A549 (cell line): ENCODE data around the gene CAMTA1. TPM values are rescaled to one million over a fixed set of nuclear protein-coding genes. Genes with fewer than 3 reads are reported as not detected.

Experiments
- ATAC-seq, 2 experiments: fragments of 200-7000 bp in 1 of 2; fragments of >200 bp in 1 of 2; cut with Nextera tagmentation in 1 of 2; cut with Tn5 transposase in 1 of 2; 3 replicates each; pipeline versions ENCODE4 v1.8.0 to v1.9.1; 2018 to 2020; ENCODE audit warnings: mild to moderate bottlenecking in 1 of 2, moderate library complexity in 1 of 2
- CTCF ChIA-PET: fragments of 300-600 bp; sonication (Branson Sonifier 250); formaldehyde crosslinking; extraction: SDS; loops from one replicate; lab custom pipeline; 2021; ENCODE audit warnings: antibody characterized with exemption, inconsistent platforms; lab: Yijun Ruan, JAX
- POLR2A ChIA-PET: fragments of 350-600 bp; formaldehyde crosslinking; extraction: SDS; loops from one replicate; lab custom pipeline; 2021; ENCODE audit warnings: antibody characterized with exemption, inconsistent platforms; lab: Yijun Ruan, JAX
- DNase-seq, 2 experiments: peaks; one replicate each; pipeline versions ENCODE4 v3.0.0 to v3.0.0-alpha.2; 2011 to 2016; ENCODE audit warnings: low read depth in 1 of 2, low spot score in 1 of 2
- FAIRE-seq: peaks from 2 replicates; lab custom pipeline; 2011; peaks lifted over from hg19 to GRCh38; lab: Jason Lieb, UNC
- H3K27ac ChIP-seq, 2 experiments: fragments of >200 bp; sonication (Bioruptor Twin); formaldehyde crosslinking; 3 replicates each; pipeline ENCODE4 v1.5.1; 2016 to 2017
- H3K4me1 ChIP-seq: fragments of >200 bp; sonication (Bioruptor Twin); formaldehyde crosslinking; 3 replicates; pipeline ENCODE4 v1.6.1; 2016
- H3K4me2 ChIP-seq: fragments of >200 bp; sonication (Bioruptor Twin); formaldehyde crosslinking; 3 replicates; pipeline ENCODE4 v1.6.1; 2016
- H3K4me3 ChIP-seq: fragments of >200 bp; sonication (Bioruptor Twin); formaldehyde crosslinking; 3 replicates; pipeline ENCODE4 v1.5.1; 2016
- H3K9me3 ChIP-seq: fragments of >200 bp; sonication (Bioruptor Twin); formaldehyde crosslinking; 3 replicates; pipeline ENCODE4 v1.6.1; 2016
- CBX8 ChIP-seq: fragments of 200-600 bp; sonication (generic); IDR thresholded peaks from 2 replicates; pipeline ENCODE4 v1.6.1; 2016
- CEBPB ChIP-seq, 2 experiments: fragments of >200 bp in 1 of 2; sonication (Bioruptor Twin) in 1 of 2; formaldehyde crosslinking in 1 of 2; IDR thresholded peaks; 2 replicates each; pipeline ENCODE4 v1.6.1; 2012 to 2016
- EHF ChIP-seq: fragments of 250-450 bp; sonication (Bioruptor Pico); IDR thresholded peaks from 2 replicates; pipeline ENCODE4 v1.5.0; 2020; ENCODE audit warnings: mild to moderate bottlenecking
- FOSB ChIP-seq: fragments of 250-450 bp; sonication (Bioruptor Pico); IDR thresholded peaks from 2 replicates; pipeline ENCODE4 v1.5.0; 2020; ENCODE audit warnings: mild to moderate bottlenecking, moderate library complexity
- FOSL2 ChIP-seq, 2 experiments: fragments of 450-650 bp in 1 of 2; fragments of >200 bp in 1 of 2; sonication (Bioruptor Twin) in 1 of 2; formaldehyde crosslinking; IDR thresholded peaks; 2 replicates each; pipeline versions ENCODE4 v1.5.0 to v1.6.1; 2016 to 2020; ENCODE audit warnings: mild to moderate bottlenecking in 1 of 2, moderate library complexity in 1 of 2
- FOXS1 ChIP-seq: fragments of 250-450 bp; sonication (Bioruptor Pico); IDR thresholded peaks from 2 replicates; pipeline ENCODE4 v1.5.0; 2020; ENCODE audit warnings: mild to moderate bottlenecking, moderate library complexity
- HEYL ChIP-seq: fragments of 250-450 bp; sonication (Bioruptor Pico); IDR thresholded peaks from 2 replicates; pipeline ENCODE4 v1.8.0; 2021; ENCODE audit warnings: mild to moderate bottlenecking, moderate library complexity
- JUNB ChIP-seq: fragments of >200 bp; sonication (Bioruptor Twin); formaldehyde crosslinking; IDR thresholded peaks from 2 replicates; pipeline ENCODE4 v1.6.1; 2016
- KDM1A ChIP-seq: fragments of 200-600 bp; sonication (generic); IDR thresholded peaks from 2 replicates; pipeline ENCODE4 v1.6.1; 2016; ENCODE audit warnings: low read depth, mild to moderate bottlenecking
- KDM5A ChIP-seq: fragments of 200-600 bp; sonication (generic); IDR thresholded peaks from 2 replicates; pipeline ENCODE4 v1.6.1; 2016; ENCODE audit warnings: antibody characterized with exemption, mild to moderate bottlenecking
- MAFK ChIP-seq: fragments of 450-650 bp; IDR thresholded peaks from 2 replicates; pipeline ENCODE4 v1.6.1; 2014; ENCODE audit not compliant: partially characterized antibody
- MAZ ChIP-seq: fragments of 150-350 bp; IDR thresholded peaks from 2 replicates; pipeline ENCODE4 v1.6.1; 2014; ENCODE audit warnings: antibody characterized with exemption, low read depth, low read length, borderline replicate concordance
- MYC ChIP-seq: IDR thresholded peaks from 2 replicates; pipeline ENCODE4 v1.6.1; 2012; ENCODE audit warnings: mild to moderate bottlenecking, inconsistent platforms, low read length, improper control_type of control experiment, borderline replicate concordance
- REST ChIP-seq: fragments of 200-600 bp; sonication (generic); IDR thresholded peaks from 2 replicates; pipeline ENCODE4 v1.6.1; 2016; ENCODE audit warnings: antibody characterized with exemption, mild to moderate bottlenecking, moderate library complexity
- SMC3 ChIP-seq: fragments of >200 bp; sonication (Bioruptor Twin); formaldehyde crosslinking; IDR thresholded peaks from 3 replicates; pipeline ENCODE4 v1.6.1; 2018; ENCODE audit warnings: inconsistent platforms
- TFCP2L1 ChIP-seq: fragments of 250-450 bp; sonication (Bioruptor Pico); IDR thresholded peaks from 2 replicates; pipeline ENCODE4 v1.5.0; 2021; ENCODE audit warnings: mild to moderate bottlenecking
- ZC3H11A ChIP-seq: fragments of 450-650 bp; IDR thresholded peaks from 2 replicates; pipeline ENCODE4 v1.6.1; 2014; ENCODE audit warnings: antibody characterized with exemption, mild to moderate bottlenecking
- WGBS: methylation state at CpG from one replicate; pipeline ENCODE4 v1.1.6; 2017; ENCODE audit errors: missing lambda C conversion rate; 5-methylcytosine and 5-hydroxymethylcytosine counted together
- polyA plus RNA-seq, 4 experiments: library from polyadenylated mRNA; depleted of rRNA in 3 of 4; stranded (reverse); fragments of >200 nt; fragmentation: RNase III in 1 of 4; extraction: RNeasy Plus Mini Kit Qiagen cat#74134 plus additional on column Dnase treatment in 1 of 4; gene quantifications; 2 replicates in 3 of 4; 3 replicates in 1 of 4; pipeline ENCODE4 v1.2.3, GENCODE V29; 2011 to 2017
- TF ChIP-seq, protein P1 (sequence below): fragments of >200 bp; sonication (Bioruptor Twin); formaldehyde crosslinking; IDR thresholded peaks from 3 replicates; pipeline ENCODE4 v1.5.1; 2016
- TF ChIP-seq, protein P2 (sequence below): fragments of 150-350 bp; IDR thresholded peaks from 2 replicates; pipeline ENCODE4 v1.6.1; 2014; ENCODE audit warnings: low read depth, mild to moderate bottlenecking, low read length
- TF ChIP-seq, protein P3 (sequence below): fragments of 450-650 bp; IDR thresholded peaks from 2 replicates; pipeline ENCODE4 v1.6.1; 2014; ENCODE audit warnings: antibody characterized with exemption

Gene CAMTA1
- polyA plus RNA-seq, 2 of the 4 experiments (the other 2 are of a cell fraction), result 58.8 to 75.0 TPM

DNA sequence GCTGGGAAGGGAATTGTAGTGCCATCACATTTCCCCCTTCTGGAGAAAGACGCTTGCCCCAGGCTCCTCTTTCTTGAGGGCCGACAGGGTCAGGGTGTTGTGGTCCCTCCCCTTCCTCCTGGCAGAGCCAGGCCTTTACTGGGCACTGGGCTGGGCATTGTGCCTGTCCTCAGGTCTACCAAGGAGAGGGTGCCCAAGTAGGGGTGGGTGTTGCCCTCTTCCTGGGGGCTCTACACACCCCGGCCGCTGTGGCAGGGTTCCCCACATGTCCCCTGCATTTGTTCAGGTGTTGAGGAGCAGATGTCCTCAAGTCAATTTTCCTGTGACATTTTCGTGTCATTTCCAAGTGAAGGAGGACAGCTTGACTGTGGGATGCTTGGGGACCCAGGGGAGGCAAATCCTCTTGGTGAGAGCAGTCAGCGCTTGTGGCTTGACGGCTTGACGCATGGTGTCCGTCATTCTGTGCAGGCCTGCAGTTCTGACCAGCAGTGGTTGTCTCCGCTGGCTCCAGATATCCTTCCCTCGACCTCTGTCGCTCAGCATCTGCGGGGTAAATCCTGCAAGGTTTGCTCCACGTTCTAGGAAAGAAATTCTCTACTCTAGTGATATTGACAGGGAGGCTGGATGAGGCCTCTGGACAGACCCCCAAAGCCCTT is 804.0 kb downstream of the CAMTA1 start (continued):
- TF ChIP-seq, protein P1, sequence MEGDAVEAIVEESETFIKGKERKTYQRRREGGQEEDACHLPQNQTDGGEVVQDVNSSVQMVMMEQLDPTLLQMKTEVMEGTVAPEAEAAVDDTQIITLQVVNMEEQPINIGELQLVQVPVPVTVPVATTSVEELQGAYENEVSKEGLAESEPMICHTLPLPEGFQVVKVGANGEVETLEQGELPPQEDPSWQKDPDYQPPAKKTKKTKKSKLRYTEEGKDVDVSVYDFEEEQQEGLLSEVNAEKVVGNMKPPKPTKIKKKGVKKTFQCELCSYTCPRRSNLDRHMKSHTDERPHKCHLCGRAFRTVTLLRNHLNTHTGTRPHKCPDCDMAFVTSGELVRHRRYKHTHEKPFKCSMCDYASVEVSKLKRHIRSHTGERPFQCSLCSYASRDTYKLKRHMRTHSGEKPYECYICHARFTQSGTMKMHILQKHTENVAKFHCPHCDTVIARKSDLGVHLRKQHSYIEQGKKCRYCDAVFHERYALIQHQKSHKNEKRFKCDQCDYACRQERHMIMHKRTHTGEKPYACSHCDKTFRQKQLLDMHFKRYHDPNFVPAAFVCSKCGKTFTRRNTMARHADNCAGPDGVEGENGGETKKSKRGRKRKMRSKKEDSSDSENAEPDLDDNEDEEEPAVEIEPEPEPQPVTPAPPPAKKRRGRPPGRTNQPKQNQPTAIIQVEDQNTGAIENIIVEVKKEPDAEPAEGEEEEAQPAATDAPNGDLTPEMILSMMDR, result no peak
- TF ChIP-seq TFCP2L1, result no peak

DNA sequence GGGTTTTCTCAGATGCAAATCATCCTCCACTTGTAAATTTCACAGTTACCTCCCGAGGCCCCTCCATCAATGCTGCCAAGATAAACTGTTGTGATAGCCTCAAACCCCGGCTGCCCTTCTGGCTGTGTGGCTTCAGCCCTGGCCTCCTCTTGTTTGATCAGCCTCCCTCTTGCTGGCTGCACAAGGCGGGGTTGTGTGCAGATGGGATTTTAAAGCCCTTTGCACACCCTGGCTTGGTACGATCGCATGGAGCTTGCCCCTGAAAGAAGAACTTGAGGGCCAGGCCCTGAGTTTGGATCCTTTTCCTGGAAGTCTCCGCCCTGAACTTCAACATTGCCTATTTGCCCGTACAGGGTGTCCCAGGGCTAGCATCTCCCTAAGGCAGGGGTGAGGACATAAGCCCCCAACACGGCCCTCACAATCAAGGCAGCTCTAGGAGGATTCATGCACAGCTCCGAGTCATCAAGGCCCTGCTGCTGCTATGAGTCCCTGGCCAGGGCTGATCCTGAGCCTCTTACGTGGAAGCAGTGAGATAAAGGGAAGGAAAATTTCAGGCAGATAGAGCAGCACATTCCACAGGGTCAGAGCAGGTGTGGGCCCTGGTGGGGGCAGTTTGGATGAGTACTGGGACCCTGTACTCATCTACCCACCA is 804.6 kb downstream of the CAMTA1 start:
- H3K27ac ChIP-seq, result no peak overlapping the region; a peak in 1 of 6 replicates
- 77% methylated on average over 7 of the region's 10 CpGs for WGBS
- CTCF ChIA-PET, result no interaction called here
- no peak overlapping the region for H3K4me3 ChIP-seq
- no peaks in the 10 kb centered on the region for H3K4me1 ChIP-seq
- ATAC-seq, result no peak
- no peak for DNase-seq
- POLR2A ChIA-PET, result no interaction called here
- FAIRE-seq, result no peak
- H3K9me3 ChIP-seq, result no peaks in the 10 kb centered on the region
- no peak overlapping the region for H3K4me2 ChIP-seq
- TF ChIP-seq, protein P2, sequence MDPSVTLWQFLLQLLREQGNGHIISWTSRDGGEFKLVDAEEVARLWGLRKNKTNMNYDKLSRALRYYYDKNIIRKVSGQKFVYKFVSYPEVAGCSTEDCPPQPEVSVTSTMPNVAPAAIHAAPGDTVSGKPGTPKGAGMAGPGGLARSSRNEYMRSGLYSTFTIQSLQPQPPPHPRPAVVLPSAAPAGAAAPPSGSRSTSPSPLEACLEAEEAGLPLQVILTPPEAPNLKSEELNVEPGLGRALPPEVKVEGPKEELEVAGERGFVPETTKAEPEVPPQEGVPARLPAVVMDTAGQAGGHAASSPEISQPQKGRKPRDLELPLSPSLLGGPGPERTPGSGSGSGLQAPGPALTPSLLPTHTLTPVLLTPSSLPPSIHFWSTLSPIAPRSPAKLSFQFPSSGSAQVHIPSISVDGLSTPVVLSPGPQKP, result no peak
- TF ChIP-seq FOSL2 (IDR thresholded peaks at IDR 0.05) (no peak), FOSL2 (CRISPR knock-in tag; IDR thresholded peaks at IDR 0.05) (no peak), KDM5A (no peak), CBX8 (no peak), MAFK (no peak)

DNA sequence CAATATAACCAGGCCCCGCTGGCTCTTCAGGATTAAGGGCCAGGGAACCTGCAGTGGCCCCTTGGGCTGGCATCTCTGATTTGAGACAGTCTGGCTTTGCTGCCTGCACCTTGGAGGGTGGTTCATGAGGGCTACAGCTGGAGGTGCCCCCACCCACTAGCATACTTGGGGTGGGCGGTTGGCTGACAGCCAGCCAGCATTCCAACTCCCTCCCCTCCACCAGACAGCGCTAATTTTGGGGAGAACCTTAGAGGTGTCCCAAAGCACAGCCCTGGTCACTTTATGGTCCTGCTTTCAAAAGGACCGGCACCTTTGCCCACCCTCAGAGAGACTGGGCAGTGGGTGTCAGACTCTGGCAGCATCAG is 805.2 kb downstream of the CAMTA1 start:
- DNase-seq (no peak), ATAC-seq (no peak), FAIRE-seq (no peak)
- H3K4me1 ChIP-seq, result no peaks in the 10 kb centered on the region
- POLR2A ChIA-PET, result no interaction called here
- no peak overlapping the region for H3K4me3 ChIP-seq
- H3K4me2 ChIP-seq, result no peak overlapping the region
- TF ChIP-seq JUNB (no peak), FOSB (CRISPR knock-in tag) (no peak), REST (no peak), HEYL (CRISPR knock-in tag) (no peak), FOXS1 (no peak), SMC3 (no peak), CEBPB (IDR thresholded peaks at IDR 0.05) (no peak), EHF (CRISPR knock-in tag) (no peak), MAZ (no peak), FOSL2 (IDR thresholded peaks at IDR 0.05) (no peak), FOSL2 (CRISPR knock-in tag; IDR thresholded peaks at IDR 0.05) (no peak), ZC3H11A (no peak), KDM1A (no peak), KDM5A (no peak), MYC (no peak)
- TF ChIP-seq, protein P3, sequence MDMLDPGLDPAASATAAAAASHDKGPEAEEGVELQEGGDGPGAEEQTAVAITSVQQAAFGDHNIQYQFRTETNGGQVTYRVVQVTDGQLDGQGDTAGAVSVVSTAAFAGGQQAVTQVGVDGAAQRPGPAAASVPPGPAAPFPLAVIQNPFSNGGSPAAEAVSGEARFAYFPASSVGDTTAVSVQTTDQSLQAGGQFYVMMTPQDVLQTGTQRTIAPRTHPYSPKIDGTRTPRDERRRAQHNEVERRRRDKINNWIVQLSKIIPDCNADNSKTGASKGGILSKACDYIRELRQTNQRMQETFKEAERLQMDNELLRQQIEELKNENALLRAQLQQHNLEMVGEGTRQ, result no peak
- TF ChIP-seq, all 56 proteins: peak for 0
- Histone ChIP-seq H3K9me3 (no peaks in the 10 kb centered on the region), H3K27ac (no peak overlapping the region; a peak in 1 of 6 replicates)
- CTCF ChIA-PET, result no interaction called here
- WGBS, result 100% methylated on average over 2 of the region's 4 CpGs
